ENCODE measurements around the gene NFATC2.
A peak's percentile ranks its signal among the peaks of the same experiment; 100 is the strongest.

Gene NFATC2

DNA sequence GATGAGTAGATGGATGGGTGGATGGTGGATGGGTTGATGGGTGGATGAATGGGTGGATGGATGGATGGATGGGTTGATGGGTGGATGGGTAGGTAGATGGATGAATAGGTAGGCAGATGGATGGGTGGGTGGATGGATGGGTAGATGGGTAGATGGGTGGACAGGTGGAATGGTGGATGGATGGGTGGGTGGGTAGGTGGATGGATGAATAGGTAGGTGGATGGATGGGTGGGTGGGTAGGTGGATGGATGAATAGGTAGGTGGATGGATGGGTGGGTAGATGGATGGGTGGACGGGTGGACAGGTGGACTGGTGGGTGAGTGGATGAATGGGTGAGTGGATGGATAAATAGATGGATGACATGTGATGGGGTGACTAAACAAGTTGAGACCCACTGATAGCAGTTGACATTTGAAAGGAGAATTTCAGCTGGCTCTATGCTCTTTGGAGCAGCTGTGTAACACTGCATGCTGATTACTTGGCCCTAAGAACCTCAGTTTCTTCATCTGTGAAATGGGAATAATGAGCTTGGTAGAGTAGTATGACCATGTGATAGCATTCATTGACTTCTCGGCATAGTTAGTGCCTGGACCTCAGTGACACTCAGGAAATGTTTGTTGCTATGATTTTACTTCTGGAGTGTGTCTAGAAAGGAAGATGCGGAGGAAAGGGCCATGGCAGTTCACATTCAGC is 184.3 kb downstream of the NFATC2 start:
- in situ Hi-C loops (cut with HindIII; ENCODE audit: low sequenced_read_pairs): no loop called here
- no peak overlapping the region for H3K4me3 ChIP-seq (ENCODE audit: low read depth, low read length)
- TF ChIP-seq, protein P1, sequence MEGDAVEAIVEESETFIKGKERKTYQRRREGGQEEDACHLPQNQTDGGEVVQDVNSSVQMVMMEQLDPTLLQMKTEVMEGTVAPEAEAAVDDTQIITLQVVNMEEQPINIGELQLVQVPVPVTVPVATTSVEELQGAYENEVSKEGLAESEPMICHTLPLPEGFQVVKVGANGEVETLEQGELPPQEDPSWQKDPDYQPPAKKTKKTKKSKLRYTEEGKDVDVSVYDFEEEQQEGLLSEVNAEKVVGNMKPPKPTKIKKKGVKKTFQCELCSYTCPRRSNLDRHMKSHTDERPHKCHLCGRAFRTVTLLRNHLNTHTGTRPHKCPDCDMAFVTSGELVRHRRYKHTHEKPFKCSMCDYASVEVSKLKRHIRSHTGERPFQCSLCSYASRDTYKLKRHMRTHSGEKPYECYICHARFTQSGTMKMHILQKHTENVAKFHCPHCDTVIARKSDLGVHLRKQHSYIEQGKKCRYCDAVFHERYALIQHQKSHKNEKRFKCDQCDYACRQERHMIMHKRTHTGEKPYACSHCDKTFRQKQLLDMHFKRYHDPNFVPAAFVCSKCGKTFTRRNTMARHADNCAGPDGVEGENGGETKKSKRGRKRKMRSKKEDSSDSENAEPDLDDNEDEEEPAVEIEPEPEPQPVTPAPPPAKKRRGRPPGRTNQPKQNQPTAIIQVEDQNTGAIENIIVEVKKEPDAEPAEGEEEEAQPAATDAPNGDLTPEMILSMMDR (IDR thresholded peaks at IDR 0.05; ENCODE audit: low read depth, low read length): no peak
- DNase-seq (ENCODE audit: low read depth, low spot score): no peak

DNA sequence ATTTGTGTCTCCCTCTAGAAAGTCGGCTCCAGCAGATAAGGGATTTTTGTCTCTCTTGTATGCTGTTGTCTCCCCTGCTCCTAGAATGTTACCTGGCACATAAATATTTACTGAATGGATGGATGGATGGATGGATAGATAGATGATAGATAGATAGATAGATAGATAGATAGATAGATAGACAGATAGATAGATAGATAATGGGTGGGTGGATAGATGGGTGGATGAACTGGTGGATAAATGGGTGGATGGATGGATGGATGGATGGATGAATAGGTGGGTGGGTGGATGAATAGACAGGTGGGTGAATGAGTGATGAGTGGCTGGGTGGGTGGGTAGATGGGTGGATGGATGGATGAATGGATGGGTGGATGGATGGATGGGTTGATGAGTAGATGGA is 185.0 kb downstream of the NFATC2 start:
- TF ChIP-seq, protein P1 (IDR thresholded peaks at IDR 0.05; ENCODE audit: low read depth, low read length): no peak
- no peak for DNase-seq (ENCODE audit: low read depth, low spot score)
- in situ Hi-C loops (cut with HindIII; ENCODE audit: low sequenced_read_pairs): no loop called here
- no peak overlapping the region for H3K4me3 ChIP-seq (ENCODE audit: low read depth, low read length)

DNA sequence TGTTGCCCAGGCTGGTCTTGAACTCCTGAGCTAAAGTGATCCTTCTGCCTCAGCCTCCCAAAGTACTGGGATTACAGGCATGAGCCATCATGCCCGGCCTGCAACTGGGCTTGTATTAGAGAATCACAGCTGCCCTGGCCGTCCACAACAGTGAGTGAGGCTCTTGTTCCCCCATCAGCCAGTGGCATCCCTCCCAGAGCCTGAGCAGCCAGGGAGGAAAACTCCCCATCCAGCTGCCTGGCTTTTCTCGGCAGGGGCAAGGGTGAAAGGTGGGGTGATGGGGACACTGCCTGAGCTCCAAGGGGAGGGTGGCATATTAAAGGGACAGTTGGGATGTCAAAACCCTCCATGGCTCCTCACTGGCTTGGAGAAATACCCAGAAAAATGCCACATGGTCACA is 185.6 kb downstream of the NFATC2 start:
- in situ Hi-C loops (cut with HindIII; ENCODE audit: low sequenced_read_pairs): no loop called here
- no peak overlapping the region for H3K4me3 ChIP-seq (ENCODE audit: low read depth, low read length)
- TF ChIP-seq, protein P1 (IDR thresholded peaks at IDR 0.05; ENCODE audit: low read depth, low read length): no peak
- no peak for DNase-seq (ENCODE audit: low read depth, low spot score)

DNA sequence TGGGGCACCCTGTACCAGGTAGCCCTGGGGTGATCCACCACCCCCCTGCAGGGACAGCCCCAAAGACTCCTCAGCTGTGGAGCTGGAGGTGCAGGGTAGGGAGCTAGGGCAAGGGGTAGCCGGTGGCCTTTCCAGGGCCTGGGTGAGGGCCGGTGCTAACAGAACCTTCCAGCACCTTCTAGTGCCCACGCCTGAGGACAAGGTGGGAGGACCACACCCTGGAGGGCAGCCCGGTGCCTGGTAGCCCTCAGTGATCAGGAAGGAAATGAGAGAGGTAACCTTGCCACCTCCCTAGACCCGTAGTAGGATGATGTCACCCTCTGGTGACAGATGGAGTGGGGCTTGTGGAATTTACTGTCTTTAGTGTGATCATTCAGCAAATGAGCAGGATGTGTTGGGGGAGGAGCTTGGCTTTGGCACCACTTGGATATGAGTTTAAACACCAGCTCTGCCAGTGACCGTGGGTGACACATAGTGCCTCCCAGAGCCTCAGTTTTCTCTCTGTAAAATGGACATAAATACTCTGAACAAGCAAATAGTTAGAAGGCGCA is 187.7 kb downstream of the NFATC2 start:
- in situ Hi-C loops (cut with HindIII; ENCODE audit: low sequenced_read_pairs): no loop called here
- peak; percentile 68 for DNase-seq (ENCODE audit: low read depth, low spot score)

DNA sequence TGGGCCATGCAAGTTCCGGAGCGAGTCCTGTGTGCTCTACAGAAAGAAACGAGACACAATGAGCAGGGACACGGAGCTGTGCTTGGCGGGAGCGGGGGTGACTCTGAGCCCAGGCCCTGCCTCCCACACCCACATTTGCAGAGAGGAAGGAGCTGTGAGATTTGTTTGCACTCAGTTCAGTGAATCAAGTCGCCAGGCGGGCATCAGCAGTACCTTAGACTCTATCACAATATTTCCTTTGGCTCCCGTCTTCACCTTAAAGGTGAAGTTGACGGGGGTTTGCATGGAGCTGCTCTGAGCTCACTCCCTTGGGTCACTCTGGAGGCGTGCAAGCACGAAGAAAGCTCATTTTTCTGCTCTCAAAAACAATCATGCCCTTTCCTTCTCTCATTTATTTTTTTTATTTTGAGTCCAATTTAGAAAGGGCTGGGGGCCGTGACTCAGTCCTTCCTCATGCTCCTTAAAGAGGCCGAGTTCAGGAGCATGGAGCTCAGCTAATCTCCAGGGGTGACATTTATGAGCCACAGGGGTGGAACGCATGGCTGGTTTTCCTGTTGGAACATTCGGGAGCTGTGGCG is 188.2 kb downstream of the NFATC2 start:
- peak; percentile 93 for DNase-seq (ENCODE audit: low read depth, low spot score)
- TF ChIP-seq, protein P1 (IDR thresholded peaks at IDR 0.05; ENCODE audit: low read depth, low read length): no peak
- in situ Hi-C loops (cut with HindIII; ENCODE audit: low sequenced_read_pairs): no loop called here
- no peak overlapping the region for H3K4me3 ChIP-seq (ENCODE audit: low read depth, low read length)

More for the DNA sequence above, 187.7 kb downstream of the NFATC2 start:
- TF ChIP-seq, protein P1 (IDR thresholded peaks at IDR 0.05; ENCODE audit: low read depth, low read length): no peak
- no peak overlapping the region for H3K4me3 ChIP-seq (ENCODE audit: low read depth, low read length)

DNA sequence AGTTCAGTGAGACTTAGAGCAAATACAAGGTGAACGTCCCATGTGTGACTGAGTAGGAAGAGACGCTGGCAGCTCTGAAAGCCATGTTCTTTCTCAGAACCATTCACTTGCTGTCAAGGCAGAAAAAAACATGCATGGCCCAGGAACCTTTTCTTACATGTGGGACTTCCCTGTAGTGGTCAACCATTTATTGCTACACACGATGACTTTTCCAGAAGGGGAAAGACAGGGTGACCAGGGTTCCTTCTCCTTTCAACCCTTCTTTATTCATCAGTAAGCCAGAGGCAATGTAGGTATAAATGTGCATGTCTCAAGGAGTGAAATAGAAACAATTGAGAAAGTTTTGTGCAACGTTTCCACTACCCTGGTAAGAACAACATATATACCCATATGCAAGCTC is 189.0 kb downstream of the NFATC2 start:
- in situ Hi-C loops (cut with HindIII; ENCODE audit: low sequenced_read_pairs): no loop called here

More for the DNA sequence above, 189.0 kb downstream of the NFATC2 start:
- DNase-seq (ENCODE audit: low read depth, low spot score): no peak
- TF ChIP-seq, protein P1 (IDR thresholded peaks at IDR 0.05; ENCODE audit: low read depth, low read length): no peak
- H3K4me3 ChIP-seq (ENCODE audit: low read depth, low read length): no peak overlapping the region
